BE2C (cell line): Measurements from ENCODE around the gene CD200.

Experiments
- DNase-seq: peaks from one replicate; pipeline ENCODE4 v3.0.0-alpha.2; 2020
- H3K27me3 ChIP-seq: fragments of 250-450 bp; sonication (Bioruptor Pico); 2 replicates; pipeline ENCODE4 v1.5.1; 2020; ENCODE audit warnings: mild to moderate bottlenecking
- H3K36me3 ChIP-seq: fragments of 250-450 bp; sonication (Bioruptor Pico); 2 replicates; pipeline ENCODE4 v1.5.1; 2020; ENCODE audit warnings: mild to moderate bottlenecking
- H3K4me1 ChIP-seq: fragments of 250-450 bp; sonication (Bioruptor Pico); 2 replicates; pipeline ENCODE4 v1.5.1; 2020
- H3K4me3 ChIP-seq: 2 replicates; pipeline ENCODE4 v1.5.1; 2011; ENCODE audit warnings: low read depth, low read length
- H3K9me3 ChIP-seq: fragments of 250-450 bp; sonication (Bioruptor Pico); 2 replicates; pipeline ENCODE4 v1.5.1; 2020
- TF ChIP-seq, protein P1 (sequence below): IDR thresholded peaks from 2 replicates; pipeline ENCODE4 v1.5.1; 2012; ENCODE audit warnings: mild to moderate bottlenecking, low read depth, low read length

Gene CD200

GRCh38 chr3:112411425-112411824 lies 78.5 kb downstream of the CD200 start:
- TF ChIP-seq, protein P1, sequence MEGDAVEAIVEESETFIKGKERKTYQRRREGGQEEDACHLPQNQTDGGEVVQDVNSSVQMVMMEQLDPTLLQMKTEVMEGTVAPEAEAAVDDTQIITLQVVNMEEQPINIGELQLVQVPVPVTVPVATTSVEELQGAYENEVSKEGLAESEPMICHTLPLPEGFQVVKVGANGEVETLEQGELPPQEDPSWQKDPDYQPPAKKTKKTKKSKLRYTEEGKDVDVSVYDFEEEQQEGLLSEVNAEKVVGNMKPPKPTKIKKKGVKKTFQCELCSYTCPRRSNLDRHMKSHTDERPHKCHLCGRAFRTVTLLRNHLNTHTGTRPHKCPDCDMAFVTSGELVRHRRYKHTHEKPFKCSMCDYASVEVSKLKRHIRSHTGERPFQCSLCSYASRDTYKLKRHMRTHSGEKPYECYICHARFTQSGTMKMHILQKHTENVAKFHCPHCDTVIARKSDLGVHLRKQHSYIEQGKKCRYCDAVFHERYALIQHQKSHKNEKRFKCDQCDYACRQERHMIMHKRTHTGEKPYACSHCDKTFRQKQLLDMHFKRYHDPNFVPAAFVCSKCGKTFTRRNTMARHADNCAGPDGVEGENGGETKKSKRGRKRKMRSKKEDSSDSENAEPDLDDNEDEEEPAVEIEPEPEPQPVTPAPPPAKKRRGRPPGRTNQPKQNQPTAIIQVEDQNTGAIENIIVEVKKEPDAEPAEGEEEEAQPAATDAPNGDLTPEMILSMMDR: no peak
- Histone ChIP-seq H3K4me3 (no peak overlapping the region), H3K36me3 (no peaks in the 10 kb centered on the region), H3K4me1 (no peaks in the 10 kb centered on the region), H3K27me3 (no peaks in the 10 kb centered on the region), H3K9me3 (no peaks in the 10 kb centered on the region)
- no peak for DNase-seq
